ENCODE results near the gene PINK1. TPM values are rescaled to one million over a fixed set of nuclear protein-coding genes. Genes with fewer than 3 reads are reported as not detected.

Gene PINK1
- total and polyA plus RNA-seq, 2 of the 13 experiments (the other 11 are each of a cell fraction or from before 2014, with no cell fraction given) = 15.3 to 16.1 TPM

DNA sequence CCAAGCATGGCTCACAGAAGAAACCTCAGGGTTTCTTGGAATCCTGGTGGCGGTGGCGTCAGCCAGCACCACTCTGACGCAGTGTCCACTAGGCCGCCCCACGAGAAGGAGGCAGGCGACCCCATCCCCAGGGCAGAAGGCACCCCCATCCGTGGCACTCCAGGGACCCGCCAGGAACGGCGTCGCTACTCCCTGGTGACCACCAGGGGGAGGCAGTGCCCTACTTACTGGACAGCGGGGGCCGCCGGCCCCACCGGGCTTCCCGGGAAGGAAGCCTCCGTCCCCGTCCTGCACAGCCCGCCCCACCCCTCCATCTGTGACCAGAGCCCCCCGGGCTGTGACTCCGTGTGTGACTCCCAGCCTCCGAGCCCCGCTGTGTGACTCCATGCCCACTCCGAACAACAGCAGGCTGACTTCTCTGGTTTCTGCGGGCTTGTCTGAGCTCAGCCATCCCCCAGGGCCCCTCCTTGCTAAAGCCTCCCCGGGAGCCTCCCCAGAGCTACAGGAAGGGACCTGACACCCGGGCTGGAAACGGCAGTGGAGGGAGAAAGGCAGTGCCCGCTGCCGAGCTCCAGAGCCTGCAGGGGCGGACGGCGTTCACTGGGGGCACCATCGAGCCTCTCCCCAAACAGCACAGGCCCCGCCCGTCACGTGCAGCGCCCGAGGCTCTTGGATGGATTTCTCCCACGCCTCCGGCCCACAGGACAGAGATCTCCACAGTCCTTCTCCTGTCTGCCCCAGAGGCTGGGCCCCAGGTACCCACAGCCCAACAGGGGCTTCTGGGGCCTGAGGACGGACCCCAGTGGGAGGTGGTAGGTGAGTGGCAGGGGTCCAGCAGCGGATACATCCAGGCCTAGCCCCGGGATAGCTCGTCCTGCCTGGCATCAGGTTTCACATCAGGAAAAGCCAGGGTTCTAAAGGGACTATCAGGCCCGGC is 63.4 kb downstream of the PINK1 start (continued):
- TF ChIP-seq, protein P1, sequence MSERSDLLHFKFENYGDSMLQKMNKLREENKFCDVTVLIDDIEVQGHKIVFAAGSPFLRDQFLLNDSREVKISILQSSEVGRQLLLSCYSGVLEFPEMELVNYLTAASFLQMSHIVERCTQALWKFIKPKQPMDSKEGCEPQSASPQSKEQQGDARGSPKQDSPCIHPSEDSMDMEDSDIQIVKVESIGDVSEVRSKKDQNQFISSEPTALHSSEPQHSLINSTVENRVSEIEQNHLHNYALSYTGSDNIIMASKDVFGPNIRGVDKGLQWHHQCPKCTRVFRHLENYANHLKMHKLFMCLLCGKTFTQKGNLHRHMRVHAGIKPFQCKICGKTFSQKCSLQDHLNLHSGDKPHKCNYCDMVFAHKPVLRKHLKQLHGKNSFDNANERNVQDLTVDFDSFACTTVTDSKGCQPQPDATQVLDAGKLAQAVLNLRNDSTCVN (CRISPR knock-in tag; IDR thresholded peaks at IDR 0.05; ENCODE audit: borderline replicate concordance) = no peak
- TF ChIP-seq ZBTB21 (CRISPR knock-in tag; IDR thresholded peaks at IDR 0.05) (no peak), SNAPC2 (CRISPR knock-in tag; IDR thresholded peaks at IDR 0.05) (no peak), MEIS1 (CRISPR knock-in tag; IDR thresholded peaks at IDR 0.05; ENCODE audit: borderline replicate concordance) (no peak), SMARCE1 (IDR thresholded peaks at IDR 0.05; ENCODE audit: borderline replicate concordance) (no peak), ZNF792 (CRISPR knock-in tag; IDR thresholded peaks at IDR 0.05) (no peak), CHCHD3 (CRISPR knock-in tag; IDR thresholded peaks at IDR 0.05) (no peak), ZBTB38 (CRISPR knock-in tag; IDR thresholded peaks at IDR 0.05) (no peak), GPN1 (CRISPR knock-in tag; IDR thresholded peaks at IDR 0.05; ENCODE audit: borderline replicate concordance) (no peak), RAD51 (IDR thresholded peaks at IDR 0.05; ENCODE audit: borderline replicate concordance) (no peak), JARID2 (CRISPR knock-in tag; IDR thresholded peaks at IDR 0.05; ENCODE audit: insufficient replicate concordance) (no peak), ISL2 (CRISPR knock-in tag; IDR thresholded peaks at IDR 0.05) (0 out of 2 replicates have a peak, but pooled peaks have one; percentile 31), MTF1 (CRISPR knock-in tag; IDR thresholded peaks at IDR 0.05) (no peak), ZFP37 (CRISPR knock-in tag; IDR thresholded peaks at IDR 0.05; ENCODE audit: borderline replicate concordance) (0 out of 2 replicates have a peak, but pooled peaks have one; percentile 25), BRCA1 (CRISPR knock-in tag; IDR thresholded peaks at IDR 0.05) (no peak)
- TF ChIP-seq, protein P2, sequence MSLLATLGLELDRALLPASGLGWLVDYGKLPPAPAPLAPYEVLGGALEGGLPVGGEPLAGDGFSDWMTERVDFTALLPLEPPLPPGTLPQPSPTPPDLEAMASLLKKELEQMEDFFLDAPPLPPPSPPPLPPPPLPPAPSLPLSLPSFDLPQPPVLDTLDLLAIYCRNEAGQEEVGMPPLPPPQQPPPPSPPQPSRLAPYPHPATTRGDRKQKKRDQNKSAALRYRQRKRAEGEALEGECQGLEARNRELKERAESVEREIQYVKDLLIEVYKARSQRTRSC (CRISPR knock-in tag; IDR thresholded peaks at IDR 0.05; ENCODE audit: low read depth) = no peak
- TF ChIP-seq, protein P3, sequence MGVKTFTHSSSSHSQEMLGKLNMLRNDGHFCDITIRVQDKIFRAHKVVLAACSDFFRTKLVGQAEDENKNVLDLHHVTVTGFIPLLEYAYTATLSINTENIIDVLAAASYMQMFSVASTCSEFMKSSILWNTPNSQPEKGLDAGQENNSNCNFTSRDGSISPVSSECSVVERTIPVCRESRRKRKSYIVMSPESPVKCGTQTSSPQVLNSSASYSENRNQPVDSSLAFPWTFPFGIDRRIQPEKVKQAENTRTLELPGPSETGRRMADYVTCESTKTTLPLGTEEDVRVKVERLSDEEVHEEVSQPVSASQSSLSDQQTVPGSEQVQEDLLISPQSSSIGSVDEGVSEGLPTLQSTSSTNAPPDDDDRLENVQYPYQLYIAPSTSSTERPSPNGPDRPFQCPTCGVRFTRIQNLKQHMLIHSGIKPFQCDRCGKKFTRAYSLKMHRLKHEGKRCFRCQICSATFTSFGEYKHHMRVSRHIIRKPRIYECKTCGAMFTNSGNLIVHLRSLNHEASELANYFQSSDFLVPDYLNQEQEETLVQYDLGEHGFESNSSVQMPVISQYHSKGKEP (CRISPR knock-in tag; IDR thresholded peaks at IDR 0.05) = no peak
- TF ChIP-seq, protein P4, sequence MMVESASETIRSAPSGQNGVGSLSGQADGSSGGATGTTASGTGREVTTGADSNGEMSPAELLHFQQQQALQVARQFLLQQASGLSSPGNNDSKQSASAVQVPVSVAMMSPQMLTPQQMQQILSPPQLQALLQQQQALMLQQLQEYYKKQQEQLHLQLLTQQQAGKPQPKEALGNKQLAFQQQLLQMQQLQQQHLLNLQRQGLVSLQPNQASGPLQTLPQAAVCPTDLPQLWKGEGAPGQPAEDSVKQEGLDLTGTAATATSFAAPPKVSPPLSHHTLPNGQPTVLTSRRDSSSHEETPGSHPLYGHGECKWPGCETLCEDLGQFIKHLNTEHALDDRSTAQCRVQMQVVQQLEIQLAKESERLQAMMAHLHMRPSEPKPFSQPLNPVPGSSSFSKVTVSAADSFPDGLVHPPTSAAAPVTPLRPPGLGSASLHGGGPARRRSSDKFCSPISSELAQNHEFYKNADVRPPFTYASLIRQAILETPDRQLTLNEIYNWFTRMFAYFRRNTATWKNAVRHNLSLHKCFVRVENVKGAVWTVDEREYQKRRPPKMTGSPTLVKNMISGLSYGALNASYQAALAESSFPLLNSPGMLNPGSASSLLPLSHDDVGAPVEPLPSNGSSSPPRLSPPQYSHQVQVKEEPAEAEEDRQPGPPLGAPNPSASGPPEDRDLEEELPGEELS (CRISPR knock-in tag; IDR thresholded peaks at IDR 0.05) = 0 out of 2 replicates have a peak, but pooled peaks have one; percentile 11
- TF ChIP-seq, protein P5, sequence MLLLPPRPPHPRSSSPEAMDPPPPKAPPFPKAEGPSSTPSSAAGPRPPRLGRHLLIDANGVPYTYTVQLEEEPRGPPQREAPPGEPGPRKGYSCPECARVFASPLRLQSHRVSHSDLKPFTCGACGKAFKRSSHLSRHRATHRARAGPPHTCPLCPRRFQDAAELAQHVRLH (CRISPR knock-in tag; IDR thresholded peaks at IDR 0.05; ENCODE audit: borderline replicate concordance, low read depth) = no peak
- TF ChIP-seq, protein P6, sequence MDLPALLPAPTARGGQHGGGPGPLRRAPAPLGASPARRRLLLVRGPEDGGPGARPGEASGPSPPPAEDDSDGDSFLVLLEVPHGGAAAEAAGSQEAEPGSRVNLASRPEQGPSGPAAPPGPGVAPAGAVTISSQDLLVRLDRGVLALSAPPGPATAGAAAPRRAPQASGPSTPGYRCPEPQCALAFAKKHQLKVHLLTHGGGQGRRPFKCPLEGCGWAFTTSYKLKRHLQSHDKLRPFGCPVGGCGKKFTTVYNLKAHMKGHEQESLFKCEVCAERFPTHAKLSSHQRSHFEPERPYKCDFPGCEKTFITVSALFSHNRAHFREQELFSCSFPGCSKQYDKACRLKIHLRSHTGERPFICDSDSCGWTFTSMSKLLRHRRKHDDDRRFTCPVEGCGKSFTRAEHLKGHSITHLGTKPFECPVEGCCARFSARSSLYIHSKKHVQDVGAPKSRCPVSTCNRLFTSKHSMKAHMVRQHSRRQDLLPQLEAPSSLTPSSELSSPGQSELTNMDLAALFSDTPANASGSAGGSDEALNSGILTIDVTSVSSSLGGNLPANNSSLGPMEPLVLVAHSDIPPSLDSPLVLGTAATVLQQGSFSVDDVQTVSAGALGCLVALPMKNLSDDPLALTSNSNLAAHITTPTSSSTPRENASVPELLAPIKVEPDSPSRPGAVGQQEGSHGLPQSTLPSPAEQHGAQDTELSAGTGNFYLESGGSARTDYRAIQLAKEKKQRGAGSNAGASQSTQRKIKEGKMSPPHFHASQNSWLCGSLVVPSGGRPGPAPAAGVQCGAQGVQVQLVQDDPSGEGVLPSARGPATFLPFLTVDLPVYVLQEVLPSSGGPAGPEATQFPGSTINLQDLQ (CRISPR knock-in tag; IDR thresholded peaks at IDR 0.05) = no peak
- TF ChIP-seq, protein P7, sequence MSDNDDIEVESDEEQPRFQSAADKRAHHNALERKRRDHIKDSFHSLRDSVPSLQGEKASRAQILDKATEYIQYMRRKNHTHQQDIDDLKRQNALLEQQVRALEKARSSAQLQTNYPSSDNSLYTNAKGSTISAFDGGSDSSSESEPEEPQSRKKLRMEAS (IDR thresholded peaks at IDR 0.05) = peak; percentile 92

All from HepG2 (cell line).